Fibroblast of gingiva (primary cell): ENCODE results near the gene CACNA1H.
"Not testable (repeated sequence)": the region's sequence is repeated elsewhere in the genome, so short reads cannot be mapped to it uniquely, and the experiment has no call there.

Experiments
- DNase-seq: peaks from one replicate; pipeline ENCODE4 v3.0.0-alpha.2; 2011; ENCODE audit warnings: low read depth

CACNA1H gene

DNA sequence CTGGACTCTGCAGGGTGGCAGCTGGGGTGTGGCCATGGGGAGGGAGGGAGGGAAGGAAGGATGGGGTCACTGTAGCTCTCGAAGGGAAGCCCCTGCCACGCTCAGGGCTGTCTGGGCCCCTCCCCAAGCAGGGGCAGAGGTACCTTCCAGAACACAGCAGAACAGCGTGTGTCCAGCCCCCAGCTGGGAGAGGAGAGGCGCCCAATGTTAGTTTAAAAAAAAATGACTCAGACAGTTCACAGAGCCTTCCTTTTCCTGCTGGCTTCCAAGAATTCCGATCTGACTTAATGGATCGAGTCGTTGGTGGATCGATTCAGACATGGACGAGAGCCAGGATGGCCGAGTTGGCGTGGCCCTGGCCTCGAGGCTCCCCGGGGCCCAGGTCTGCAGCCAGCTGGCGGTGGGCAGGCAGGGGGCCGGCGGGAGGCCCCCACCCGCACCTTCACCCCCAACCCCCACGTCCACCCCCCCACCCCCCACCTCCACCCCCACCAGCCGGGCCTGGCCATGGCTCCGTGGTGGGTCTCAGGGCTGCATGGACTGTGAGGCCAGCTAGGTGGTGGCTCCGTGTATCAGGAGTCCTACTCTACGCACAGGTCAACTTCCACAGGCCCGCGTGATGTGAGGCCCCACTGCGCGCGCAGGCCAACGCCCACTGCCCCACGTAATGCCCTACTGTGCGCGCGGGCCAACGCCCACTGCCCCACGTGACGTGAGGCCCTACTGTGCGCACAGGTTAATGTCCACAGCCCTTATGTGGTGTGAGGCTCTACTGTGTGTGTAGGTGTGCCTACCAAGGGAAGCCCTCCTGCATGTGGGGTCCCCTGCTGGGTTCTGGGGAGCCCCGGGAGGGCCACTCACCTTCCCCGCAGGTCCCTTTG lies 21.8 kb downstream of the CACNA1H start:
- no peak for DNase-seq

DNA sequence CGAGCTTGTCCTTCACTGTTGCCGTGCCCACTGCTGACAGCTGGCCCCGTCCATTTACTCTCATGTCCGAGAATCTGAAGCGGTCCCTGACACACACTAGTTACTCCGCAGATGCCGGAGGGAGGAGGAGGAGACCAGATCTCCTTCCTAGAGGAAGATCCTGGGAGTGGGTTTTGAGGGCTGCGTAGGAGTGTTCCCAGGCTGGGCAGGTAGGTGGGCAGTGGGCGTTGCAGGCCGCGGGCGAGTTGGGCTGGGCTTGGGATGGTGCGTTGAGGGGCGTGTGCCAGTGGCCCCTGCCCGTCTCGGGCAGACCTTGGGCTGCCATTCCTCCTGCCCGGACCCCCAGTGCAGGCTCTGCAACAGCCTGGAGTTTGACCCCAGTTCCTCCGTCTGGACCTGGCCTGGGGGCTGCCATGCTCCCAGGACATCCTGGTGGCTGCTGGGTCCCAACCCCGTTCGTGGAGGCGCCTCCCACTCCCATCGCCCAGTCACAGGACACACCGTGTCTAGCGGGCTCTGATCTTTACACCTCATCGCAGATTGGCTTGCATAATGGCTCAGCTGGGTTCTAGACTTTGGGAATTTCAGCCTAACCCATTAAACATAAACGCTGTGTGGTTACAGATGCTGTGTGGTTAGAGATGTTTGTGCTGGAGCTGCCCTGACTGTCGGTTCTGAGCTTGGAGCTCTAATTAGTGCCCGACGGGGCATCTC lies 22.8 kb downstream of the CACNA1H start:
- no peak for DNase-seq

DNA sequence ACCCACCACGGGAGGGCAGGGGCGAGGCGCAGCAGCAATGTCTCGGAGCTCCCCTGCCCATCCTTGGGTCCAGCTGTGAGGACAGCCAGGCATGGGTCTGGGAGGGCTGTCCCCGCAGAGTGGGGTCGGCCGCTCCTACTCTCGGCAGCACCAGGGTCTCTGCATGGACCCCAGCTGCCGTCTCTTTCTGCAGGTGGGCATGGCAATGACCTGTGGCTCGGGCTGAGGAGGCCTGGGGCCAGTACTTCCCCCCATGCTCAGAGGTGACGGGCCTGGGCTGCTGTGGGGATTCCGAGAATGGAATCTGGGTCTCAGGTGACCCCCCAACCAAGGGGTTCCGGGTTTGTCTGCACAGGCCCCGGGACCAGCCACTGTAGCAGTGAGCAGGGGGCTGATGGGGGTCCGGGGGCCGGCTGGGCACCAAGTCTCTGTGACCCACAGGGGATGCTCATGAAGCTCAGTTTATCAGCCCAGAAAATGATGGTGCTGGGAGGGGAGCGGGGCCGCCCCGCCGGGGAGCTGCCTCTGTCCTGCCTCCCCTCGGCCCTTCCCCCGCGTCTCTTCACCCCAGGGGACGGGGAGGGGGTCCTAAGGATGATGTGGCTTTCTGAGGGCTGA lies 23.5 kb downstream of the CACNA1H start:
- DNase-seq = no peak

DNA sequence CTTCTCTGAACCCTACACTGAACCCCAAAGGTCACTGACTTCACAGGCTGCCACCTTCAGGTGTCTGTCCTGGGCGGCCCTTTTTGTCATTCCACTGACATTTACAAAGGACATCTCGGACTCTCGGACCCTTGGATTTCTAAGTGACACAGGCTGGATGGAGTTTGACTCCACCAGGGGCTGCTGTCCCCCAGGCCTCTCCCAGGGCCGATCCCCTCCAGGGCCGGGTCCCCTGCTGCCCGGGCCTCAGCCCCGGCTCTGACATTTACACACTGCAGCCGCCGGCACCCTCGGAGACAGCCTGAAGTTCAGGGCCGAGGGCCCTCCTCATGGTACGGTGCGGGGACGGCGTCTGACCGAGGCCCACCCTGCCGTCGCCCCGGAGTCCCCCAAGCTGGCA lies 24.1 kb downstream of the CACNA1H start:
- no peak for DNase-seq

DNA sequence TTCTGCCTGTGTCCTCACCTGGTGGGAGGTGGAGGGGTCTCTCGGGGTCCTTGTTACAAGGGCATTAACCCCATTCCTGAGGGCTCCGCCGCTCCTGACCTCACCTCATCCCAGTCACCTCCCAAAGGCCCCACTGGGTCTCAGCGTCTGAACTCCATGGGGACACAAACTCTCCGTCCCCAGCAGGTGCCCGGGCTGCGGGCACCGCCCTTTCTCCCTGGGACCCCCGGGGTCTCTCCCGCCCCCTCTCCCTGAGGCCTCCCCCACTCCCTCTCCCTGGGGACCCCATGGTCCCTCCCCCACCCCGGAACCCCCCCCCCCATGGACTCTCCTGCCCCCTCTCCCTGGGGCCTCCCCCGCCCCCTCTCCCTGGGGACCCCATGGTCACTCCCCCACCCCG lies 24.8 kb downstream of the CACNA1H start:
- no peak for DNase-seq

DNA sequence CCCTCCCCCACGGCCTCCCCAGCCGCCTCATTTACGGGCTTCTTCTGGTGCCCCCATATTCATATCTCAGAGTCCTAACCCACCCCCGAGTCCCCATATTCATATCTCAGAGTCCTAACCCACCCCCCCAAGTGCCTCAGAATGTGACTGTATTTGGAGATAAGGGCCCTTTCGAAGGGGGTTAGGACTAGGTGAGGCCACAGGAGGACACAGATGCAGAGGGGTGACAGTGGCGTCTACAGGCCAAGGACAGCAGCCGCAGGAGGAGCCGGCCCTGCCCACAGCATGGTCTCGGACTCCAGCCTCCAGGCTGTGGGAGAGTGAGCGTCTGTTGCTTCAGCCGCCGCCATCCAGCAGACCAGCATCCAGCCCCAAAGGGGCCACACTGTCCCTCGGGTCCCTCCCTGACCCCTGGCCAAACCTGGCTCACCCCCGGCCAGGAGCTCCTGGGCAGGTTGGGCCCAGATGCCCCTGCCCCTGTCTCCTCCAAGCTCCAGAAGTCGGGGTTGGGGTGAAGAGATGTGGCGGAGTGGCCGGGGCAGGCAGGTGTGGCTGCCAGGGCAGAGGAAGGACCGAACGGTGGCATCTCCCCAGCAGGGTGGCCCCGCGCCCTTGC lies 25.5 kb downstream of the CACNA1H start:
- DNase-seq = no peak

DNA sequence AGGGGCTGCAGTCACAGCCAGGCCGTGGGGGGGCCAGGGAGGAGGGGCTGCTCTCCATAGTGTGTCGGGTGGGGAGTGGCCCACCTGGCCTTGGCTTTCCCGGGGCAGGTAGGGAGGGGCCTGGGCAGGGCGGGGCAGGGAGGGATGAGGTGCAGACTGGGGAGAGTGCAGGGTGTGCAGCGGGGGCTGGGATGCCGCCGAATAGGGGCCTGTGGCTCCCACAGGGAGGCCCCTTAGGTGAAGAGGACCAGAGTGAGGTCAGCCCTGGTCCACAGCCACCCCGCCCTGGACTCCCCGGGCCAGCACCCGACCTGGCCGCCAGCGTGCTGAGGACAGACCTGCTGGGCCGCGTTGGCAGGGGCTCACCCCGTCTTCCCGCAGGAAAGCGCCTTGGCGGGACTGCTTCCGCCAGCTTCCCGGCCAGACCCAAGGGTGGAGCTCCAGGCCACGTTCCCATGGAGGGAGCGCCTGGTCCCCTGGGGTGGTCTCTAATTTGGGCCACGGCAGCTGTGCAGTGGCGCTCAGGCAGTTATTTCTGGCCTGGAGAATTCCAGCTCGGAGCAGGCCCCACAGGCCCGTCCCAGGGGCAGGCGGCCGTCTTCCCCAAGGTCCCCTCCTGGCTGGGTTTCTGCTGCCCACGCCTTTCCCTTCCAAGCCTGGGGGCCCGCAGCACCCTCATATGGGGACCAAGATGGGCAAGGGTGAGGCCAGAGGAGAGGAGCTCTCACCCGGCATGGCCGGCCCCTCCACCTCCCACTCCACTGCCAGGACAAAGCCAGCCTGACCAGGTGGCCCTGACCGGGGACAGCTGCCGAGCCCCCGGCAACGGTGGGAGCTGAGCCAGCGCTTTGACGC lies 27.9 kb downstream of the CACNA1H start:
- DNase-seq = no peak

DNA sequence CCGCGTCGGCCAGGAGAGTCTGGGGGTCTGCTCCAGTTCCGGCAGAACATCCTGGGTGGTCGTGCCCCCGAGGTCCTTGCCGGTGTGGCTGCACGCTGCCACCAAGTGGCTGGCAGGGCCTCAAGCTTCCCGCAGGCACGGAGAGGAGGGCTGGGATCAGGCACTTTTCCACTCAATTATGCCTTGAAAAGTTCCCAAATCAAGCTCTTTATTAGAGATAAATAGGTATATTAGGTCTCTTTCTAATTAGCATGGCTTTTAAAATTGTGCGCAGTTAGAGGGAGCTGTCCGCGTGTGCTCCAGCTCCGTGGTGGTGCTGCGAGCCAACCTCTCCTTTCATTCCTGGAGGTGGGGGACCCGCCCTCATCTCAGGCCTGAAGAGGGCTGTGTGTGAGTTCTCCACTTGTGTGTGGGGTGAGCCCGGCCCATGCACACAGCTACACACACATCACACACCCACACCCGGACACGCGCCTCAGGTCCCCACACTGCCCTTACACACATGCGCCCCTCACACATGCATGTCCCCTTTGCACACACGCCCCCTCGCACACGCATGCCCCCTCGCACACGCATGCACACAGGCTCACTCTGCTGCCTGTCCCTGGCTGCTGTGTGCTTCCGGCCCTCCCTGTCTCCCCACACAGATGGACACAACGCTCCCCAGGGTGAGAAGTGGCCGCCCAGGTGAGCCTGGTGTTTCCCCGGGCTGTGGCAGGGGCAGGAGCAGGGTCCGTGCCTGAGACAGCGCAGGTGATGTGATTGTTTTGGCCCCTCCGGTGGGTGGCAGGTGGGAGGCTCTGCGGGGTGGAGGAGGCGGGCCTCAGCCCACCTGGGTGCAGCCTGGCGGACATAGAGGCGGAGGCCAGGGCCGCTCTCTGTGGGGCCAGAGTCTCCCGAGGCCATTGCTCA lies 28.8 kb downstream of the CACNA1H start:
- no peak for DNase-seq

DNA sequence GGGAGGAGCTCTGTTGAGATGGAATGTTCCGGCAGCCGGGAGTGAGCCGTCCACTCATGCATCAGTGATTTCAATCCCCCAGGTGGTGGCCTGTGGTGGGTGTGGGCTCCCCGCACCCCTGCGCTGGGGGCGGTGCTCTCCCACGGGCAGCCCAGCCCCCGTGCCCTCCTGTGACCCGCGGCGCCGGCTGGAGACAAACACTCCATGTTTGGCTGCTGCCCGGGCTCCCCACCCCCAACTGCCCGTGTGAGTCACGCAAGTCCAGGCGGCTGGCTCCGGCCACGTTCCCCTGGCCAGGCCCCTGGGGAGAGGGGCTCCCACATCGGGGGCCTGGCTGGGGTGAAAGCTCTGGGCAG lies 29.4 kb downstream of the CACNA1H start:
- DNase-seq = peak; percentile 8

DNA sequence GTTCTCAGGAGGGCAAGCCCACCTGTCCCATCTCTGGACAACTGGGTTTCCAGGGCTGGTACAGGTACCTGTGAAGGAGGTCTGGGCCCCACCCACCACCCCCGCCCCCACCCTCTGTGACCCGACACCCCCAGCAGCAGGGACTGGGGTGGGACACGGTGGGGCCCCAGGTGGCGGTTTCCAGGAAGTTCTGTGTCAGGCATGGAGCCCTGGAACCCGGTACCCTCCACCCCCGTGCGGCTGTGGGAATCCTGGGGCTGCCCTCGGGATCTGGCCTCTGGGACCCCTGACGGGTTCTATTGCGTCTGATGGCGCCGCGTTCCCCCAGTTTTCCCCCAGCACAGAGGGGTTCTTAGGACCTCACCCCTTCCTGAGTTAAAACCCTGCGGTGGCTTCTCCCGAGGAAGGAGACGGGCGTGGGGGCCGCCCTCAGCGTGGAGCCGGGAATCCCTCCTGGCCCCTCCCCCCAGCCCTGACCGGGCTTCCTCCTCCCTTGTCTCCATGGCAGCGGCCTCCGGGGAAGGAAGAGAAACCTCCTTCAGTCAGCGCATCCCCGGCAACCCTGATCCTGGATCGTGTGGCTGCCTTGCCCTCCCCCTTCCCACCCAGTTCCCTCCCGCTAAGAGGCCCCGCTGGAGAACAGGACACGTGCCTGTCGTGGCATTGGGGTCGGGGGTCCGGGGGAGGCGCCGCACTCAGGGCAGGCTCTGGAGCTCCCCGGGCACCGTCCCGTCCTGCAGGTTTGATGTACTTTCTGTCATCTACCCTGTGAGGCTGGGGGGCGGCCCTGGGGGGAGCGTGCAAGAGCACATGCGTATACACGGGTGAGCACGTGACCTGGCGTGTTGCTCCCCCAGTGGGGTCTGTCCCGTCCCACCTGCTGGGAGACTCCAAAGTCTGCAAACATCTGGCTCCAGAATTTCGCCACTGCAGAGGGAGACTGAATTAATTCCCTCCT lies 30.3 kb downstream of the CACNA1H start:
- DNase-seq = no peak

DNA sequence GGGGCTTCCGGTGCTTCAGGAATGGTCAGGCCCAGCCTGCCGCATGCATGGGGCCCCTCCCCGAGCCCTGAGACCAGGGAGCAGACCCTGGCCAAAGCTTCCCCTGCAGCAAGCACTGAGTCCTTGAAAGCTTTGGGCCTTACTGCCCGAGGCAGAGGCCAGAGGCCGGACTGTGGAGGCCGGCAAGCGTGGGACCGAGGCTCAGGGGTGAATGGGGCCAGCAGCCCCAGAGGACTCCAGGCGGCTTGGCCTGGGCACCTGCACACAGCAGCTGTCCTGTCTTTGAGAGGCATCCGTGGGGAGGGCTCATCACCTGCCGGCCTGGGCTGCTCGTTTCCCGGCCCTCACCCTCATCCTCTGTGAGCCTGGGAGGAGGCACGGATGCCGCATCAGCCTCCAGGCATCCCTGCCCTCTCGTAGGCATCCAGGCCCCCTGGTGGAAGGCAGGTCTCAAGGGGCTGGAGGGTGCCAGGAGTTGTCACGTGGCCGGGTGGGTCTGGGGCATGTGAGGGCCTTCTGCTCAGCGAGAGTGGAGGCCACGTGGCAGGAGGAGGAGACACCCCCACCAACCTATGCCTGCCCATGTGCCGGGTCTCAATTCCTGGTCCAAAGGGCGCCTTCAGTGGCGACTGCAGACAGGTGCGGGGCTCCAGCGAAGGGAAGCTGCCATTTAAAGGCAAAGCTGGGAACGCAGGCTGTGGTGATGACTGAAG lies 31.4 kb downstream of the CACNA1H start:
- no peak for DNase-seq

DNA sequence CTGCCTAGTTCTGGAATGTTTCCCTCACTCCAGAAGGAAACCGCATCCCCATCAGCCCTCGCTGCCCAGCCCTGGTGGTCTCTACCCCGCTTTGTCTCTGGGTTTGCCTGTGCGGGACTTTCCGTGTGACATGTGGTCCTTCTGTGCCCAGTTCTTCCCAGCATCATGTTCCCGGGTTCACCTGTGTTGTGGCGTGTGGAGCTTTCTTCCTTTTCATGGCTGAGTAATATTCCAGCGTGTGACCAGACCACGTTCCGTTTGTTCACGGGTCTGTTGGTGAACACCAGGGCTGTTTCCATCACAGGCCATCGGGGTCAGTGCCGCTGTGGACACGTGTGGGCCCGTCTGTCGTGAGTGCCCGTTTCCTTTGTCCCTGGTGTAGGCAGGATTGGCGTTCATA lies 32.1 kb downstream of the CACNA1H start:
- no peak for DNase-seq

DNA sequence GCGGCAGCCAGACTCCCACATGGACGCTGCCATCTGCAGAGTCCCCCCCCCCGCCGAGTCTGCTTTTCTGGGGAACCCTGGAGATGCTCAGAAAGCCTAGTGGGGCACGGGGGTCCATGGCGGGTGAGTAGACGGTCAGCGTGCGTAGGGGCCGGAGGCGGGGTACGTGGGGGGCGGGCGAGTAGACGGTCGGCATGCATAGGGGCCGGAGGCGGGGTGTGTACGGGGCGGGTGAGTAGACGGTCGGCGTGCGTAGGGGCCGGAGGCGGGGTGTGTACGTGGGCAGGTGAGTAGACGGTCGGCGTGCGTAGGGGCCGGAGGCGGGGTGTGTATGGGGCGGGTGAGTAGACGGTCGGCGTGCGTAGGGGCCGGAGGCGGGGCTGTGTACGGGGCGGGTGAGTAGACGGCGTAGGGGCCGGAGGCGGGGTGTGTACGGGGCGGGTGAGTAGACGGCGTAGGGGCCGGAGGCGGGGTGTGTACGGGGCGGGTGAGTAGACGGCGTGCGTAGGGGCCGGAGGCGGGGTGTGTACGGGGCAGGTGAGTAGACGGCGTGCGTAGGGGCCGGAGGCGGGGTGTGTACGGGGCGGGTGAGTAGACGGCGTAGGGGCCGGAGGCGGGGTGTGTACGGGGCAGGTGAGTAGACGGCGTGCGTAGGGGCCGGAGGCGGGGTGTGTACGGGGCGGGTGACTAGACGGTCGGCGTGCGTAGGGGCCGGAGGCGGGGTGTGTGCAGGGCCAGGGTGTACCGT lies 32.7 kb downstream of the CACNA1H start:
- DNase-seq = not testable (repeated sequence)

DNA sequence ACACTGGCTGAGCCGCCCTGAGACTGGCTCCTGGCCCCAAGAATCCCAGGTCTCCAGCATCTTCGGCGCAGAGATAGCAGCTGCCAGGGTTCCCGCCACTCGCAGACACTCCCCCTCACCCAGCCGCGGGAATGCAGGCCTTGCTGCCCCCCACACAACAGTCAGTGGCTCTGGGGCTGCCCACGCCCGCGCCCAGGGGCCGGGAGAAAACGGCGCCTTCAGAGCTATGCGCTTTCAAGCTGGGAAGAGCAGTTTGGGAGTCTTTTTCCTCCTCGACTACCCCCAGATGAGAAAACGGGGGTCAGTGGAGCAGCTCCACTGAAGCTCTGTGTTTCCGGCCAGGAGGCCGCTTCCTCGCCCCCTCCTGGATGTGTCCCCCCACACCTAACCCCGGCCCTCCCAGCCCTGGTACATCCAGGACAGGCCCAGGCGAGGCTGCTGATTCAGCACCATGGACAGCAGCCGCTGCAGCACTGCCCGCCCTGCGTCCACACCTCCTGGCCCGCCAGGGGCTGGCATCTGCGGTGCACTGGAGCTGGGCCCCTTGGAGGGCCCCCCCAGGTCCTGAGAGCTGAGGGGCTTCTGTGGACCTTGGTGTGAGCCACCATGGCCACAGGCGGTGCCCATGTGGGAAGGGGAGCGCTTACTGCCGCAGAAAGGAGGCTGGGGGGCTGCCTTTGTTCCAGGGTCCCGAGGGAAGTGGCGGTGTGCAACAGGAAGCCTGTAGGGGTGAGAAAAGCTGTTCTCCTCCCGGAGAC lies 35.7 kb downstream of the CACNA1H start:
- no peak for DNase-seq

DNA sequence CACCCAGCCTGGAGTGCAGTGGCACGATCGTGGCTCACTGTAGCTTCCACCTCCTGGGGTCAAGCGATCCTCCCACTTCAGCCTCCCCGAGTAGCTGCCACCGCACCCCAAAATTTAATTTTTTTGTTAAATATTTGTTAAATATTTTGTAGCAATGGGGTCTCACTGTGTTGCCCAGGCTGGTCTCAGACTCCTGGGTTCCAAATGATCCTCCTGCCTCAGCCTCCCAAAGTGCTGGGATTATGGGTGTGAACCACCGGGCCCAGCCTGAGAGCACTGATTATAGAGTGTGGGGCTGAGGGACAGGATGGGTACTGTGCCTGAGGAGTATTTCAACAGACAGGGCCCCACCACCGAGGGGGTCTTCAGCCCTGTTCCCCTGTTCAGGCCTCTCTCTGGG lies 36.5 kb downstream of the CACNA1H start:
- no peak for DNase-seq

DNA sequence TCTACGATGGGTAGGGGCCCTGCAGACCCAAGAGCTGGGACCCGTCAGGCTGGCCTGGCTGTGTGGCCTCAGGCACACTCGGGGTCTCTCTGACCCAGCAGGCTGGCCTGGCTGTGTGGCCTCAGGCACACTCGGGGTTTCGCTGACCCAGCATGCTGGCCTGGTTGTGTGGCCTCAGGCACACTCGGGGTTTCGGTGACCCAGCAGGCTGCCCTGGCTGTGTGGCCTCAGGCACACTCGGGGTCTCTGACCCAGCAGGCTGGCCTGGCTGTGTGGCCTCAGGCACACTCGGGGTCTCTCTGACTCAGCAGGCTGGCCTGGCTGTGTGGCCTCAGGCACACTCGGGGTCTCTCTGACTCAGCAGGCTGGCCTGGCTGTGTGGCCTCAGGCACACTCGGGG lies 37.9 kb downstream of the CACNA1H start:
- not testable (repeated sequence) for DNase-seq

DNA sequence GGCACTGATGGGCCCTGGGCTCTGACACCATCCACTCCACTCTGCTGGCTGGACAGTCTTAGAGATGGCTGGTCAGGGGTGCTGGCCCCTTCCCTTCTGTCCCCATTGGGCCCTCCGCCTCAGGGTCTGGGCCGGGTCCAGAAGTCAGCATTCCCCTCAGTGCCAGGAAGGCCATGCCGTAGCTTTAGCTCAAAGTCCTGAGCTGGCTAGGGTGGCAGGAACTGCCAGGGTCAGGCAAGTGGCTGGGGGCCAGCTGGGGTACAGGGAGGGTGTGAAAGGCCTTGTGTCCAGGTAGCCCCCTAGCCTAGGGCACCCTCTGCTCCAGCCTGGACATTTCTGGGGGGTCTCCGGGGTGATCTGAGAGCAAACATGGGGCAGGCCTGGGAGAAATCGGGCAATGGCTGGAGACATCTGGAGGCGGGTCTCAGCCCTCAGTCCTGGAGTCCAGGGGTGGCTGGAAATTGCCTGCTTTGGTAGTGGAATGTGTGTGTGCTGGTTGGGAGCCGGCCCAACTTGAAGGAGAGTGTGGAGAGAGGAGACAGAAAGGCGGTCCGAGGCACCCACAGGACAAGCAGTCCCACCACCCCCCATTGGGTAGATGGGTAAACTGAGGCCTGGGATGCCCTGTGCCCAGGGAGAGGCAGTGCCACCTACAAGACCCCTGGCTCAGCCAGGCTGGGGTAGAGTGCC lies 39.6 kb downstream of the CACNA1H start:
- no peak for DNase-seq
